ENCODE data around the gene BIRC7.
"Not testable (repeated sequence)": the region's sequence is repeated elsewhere in the genome, so short reads cannot be mapped to it uniquely, and the experiment has no call there.

The BIRC7 gene

GRCh38 chr20:63217706-63218105 lies 18.0 kb upstream of the BIRC7 start:
- ATAC-seq (no peak), DNase-seq (no peak)
- no peaks in the 10 kb centered on the region for H3K27me3 Mint-ChIP-seq
- H3K9me3 Mint-ChIP-seq = no peaks in the 10 kb centered on the region
- H3K4me3 Mint-ChIP-seq = no peak overlapping the region
- H3K4me1 Mint-ChIP-seq = peaks cover 40% of the 10 kb centered on the region
- H3K27ac Mint-ChIP-seq = no peak overlapping the region

- H3K4me3 Mint-ChIP-seq = no peak overlapping the region
- ATAC-seq (no peak), DNase-seq (no peak)
- peak overlapping the region in 1 of 2 donors; percentile 57 for H3K27ac Mint-ChIP-seq
- H3K27me3 Mint-ChIP-seq = no peaks in the 10 kb centered on the region
- H3K4me1 Mint-ChIP-seq = peaks cover 28% of the 10 kb centered on the region
- no peaks in the 10 kb centered on the region for H3K9me3 Mint-ChIP-seq
These were observed 16.8 kb upstream of the BIRC7 start for GRCh38 chr20:63218701-63219446.

DNA sequence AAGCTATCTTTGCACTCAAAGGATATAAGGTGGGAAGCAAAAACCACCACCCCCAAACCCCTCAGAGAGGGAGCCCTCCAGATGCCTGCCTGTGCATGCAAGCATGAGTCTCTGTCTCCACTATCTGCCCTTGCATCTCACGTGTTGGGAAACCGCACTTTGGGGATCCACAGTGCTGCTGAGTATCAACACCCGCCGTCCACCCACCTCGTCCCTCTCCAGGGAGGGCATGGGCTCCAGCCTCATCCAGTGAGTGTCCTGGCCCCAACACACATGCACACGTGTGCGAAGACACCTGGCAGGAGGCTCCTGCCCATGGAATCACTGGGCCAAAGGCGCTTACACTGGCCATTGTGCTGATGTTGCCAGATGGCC lies 16.3 kb upstream of the BIRC7 start:
- Mint-ChIP-seq H3K27ac (no peak overlapping the region), H3K27me3 (no peaks in the 10 kb centered on the region), H3K4me3 (no peak overlapping the region), H3K4me1 (peaks cover 23% of the 10 kb centered on the region), H3K9me3 (no peaks in the 10 kb centered on the region)
- no peak for ATAC-seq
- DNase-seq = no peak

DNA sequence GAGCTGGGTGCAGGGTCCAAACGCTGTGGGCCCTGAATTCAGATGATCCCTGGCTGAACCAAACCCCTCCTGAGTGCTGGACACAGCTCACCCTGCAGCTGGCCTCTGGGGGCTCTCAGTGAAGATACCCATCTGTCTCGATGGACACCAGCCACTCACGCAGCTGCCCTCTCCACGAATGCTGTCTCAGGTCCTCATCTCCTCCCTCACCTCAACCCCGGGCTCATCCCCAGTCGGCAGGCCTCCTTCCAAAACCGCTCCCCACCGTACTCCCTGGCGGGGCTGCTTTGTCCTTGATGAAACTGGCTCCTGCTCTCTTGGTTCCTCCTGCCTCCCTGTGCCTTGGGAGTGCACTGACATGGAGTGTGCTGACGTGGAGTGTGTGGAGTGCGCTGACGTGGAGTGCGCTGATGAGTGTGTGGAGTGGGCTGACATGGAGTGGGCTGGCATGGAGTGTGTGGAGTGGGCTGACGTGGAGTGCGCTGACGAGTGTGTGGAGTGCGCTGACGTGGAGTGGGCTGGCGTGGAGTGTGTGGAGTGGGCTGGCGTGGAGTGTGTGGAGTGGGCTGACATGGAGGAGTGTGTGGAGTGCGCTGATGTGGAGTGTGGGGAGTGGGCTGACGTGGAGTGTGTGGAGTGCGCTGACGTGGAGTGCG lies 15.7 kb upstream of the BIRC7 start:
- Mint-ChIP-seq H3K4me3 (no peak overlapping the region), H3K27ac (no peak overlapping the region), H3K4me1 (peaks cover 17% of the 10 kb centered on the region), H3K9me3 (no peaks in the 10 kb centered on the region), H3K27me3 (no peaks in the 10 kb centered on the region)
- ATAC-seq (no peak), DNase-seq (no peak)

DNA sequence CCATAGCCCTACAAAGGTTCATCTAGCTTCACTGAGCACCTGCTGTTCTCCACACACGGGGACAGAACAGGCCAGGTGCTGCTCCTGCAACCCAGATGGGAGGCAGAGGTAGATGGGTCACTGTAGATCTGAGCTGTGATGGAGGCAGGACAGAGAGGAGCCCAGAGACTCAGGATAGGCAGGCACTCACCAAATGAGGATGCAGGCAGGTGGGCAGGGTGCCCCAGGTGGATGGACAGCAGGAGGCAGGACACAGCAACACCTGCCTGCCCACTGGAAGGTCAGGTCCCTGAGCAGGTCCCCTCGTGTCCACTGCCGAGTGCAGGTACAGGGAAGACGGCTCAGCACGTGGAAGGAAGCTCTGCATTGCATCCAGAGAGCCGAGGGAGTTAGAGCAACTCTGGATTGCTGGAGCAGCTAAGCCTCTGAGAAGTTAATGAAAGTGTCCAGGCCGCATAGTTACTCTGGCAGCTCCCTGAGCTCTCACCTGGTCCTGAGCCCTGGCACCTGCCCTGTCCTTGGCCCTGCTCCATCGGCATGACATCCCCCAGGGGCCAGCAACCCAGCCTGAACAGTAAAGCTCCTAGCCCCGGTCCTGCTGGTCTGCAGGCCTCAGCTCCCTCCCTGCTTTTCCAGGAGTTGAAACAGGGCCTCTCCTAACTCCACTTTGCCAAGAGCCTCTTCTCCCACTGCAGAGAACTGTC lies 14.9 kb upstream of the BIRC7 start:
- H3K9me3 Mint-ChIP-seq = no peaks in the 10 kb centered on the region
- no peak overlapping the region for H3K27ac Mint-ChIP-seq
- no peak for ATAC-seq
- DNase-seq = no peak
- no peak overlapping the region for H3K4me3 Mint-ChIP-seq
- H3K4me1 Mint-ChIP-seq = peaks cover 12% of the 10 kb centered on the region
- no peaks in the 10 kb centered on the region for H3K27me3 Mint-ChIP-seq

DNA sequence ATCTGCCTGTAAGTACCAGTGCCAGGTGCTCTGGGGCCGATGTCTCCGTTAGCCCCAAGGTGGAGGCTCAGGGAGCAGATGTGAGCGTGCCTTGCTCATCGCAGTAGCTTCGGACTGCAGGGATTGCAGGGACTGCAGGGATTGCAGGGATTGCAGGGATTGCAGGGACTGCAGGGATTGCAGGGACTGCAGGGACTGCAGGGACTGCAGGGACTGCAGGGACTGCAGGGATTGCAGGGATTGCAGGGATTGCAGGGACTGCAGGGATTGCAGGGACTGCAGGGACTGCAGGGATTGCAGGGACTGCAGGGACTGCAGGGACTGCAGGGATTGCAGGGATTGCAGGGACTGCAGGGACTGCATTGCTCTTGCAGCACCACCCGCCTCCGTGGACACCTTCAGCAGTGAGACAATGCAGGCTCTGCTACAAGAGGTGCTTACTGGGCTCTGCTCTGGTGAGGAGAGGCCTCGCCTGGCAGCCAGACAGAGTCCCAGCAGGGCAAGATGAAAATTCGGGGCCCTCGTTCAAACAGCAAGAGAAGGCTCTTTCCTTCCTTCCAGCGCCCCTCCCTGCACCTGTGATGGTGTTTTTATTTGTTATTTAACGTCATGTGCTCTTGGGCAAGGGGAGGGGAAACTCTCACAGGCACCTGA lies 14.2 kb upstream of the BIRC7 start:
- peaks cover 11% of the 10 kb centered on the region for H3K4me1 Mint-ChIP-seq
- H3K9me3 Mint-ChIP-seq, H3K27me3 Mint-ChIP-seq, DNase-seq, H3K27ac Mint-ChIP-seq, H3K4me3 Mint-ChIP-seq, ATAC-seq: not testable (repeated sequence)

DNA sequence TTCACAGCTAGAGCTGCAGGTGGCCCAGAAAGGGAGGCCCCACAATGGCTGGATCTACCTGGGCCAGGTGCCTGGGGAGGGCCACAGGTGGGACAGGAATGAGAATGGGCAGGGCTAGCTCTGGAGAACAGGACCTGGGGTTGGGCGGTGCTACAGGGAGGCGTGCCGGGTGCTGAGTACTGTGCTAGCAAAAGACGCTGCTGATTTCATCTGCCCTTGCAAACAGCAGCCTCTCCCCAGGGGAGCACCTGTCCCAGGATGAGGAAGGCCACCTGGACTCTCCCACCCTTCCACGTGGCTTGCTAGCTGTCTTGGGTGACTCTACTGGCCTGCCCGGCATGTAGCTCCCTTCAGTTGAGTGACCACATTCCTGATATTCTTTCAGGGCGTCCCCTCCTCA lies 13.2 kb upstream of the BIRC7 start:
- no peak overlapping the region for H3K4me3 Mint-ChIP-seq
- peak overlapping the region in 1 of 2 donors; percentile 59 for H3K27ac Mint-ChIP-seq
- H3K4me1 Mint-ChIP-seq = peaks cover under 1% of the 10 kb centered on the region
- DNase-seq (no peak), ATAC-seq (no peak)
- H3K9me3 Mint-ChIP-seq = no peaks in the 10 kb centered on the region
- H3K27me3 Mint-ChIP-seq = no peaks in the 10 kb centered on the region

GRCh38 chr20:63223121-63223825 lies 12.4 kb upstream of the BIRC7 start:
- Mint-ChIP-seq H3K4me3 (no peak overlapping the region), H3K27ac (no peak overlapping the region), H3K9me3 (no peaks in the 10 kb centered on the region), H3K27me3 (peaks cover under 1% of the 10 kb centered on the region), H3K4me1 (no peaks in the 10 kb centered on the region)
- DNase-seq = peak; percentile 44 to 51
- peak; percentile 65 for ATAC-seq

GRCh38 chr20:63223826-63224207 lies 11.9 kb upstream of the BIRC7 start:
- no peak for DNase-seq
- Mint-ChIP-seq H3K9me3 (no peaks in the 10 kb centered on the region), H3K4me3 (no peak overlapping the region), H3K27me3 (peaks cover 6% of the 10 kb centered on the region), H3K4me1 (no peaks in the 10 kb centered on the region), H3K27ac (no peak overlapping the region)
- ATAC-seq = no peak

GRCh38 chr20:63224412-63225081 lies 11.2 kb upstream of the BIRC7 start:
- DNase-seq = no peak
- no peaks in the 10 kb centered on the region for H3K4me1 Mint-ChIP-seq
- H3K27ac Mint-ChIP-seq = no peak overlapping the region
- ATAC-seq = no peak
- H3K27me3 Mint-ChIP-seq = peaks cover 13% of the 10 kb centered on the region
- H3K4me3 Mint-ChIP-seq = no peak overlapping the region
- no peaks in the 10 kb centered on the region for H3K9me3 Mint-ChIP-seq

- no peak for DNase-seq
- no peak overlapping the region for H3K27ac Mint-ChIP-seq
- ATAC-seq = no peak
- H3K4me1 Mint-ChIP-seq = no peaks in the 10 kb centered on the region
- H3K4me3 Mint-ChIP-seq = no peak overlapping the region
- no peaks in the 10 kb centered on the region for H3K9me3 Mint-ChIP-seq
- H3K27me3 Mint-ChIP-seq = peaks cover 19% of the 10 kb centered on the region
These were observed 10.6 kb upstream of the BIRC7 start for GRCh38 chr20:63225082-63225454.

- Mint-ChIP-seq H3K27me3 (peaks cover 31% of the 10 kb centered on the region), H3K9me3 (no peaks in the 10 kb centered on the region), H3K4me1 (peaks cover 10% of the 10 kb centered on the region), H3K27ac (peak overlapping the region in 1 of 2 donors; percentile 42), H3K4me3 (no peak overlapping the region)
- ATAC-seq (no peak), DNase-seq (no peak)
These were observed 9.4 kb upstream of the BIRC7 start for GRCh38 chr20:63226042-63226943.

GRCh38 chr20:63227260-63227659 lies 8.4 kb upstream of the BIRC7 start:
- H3K27me3 Mint-ChIP-seq = peaks cover 37% of the 10 kb centered on the region
- peaks cover 10% of the 10 kb centered on the region for H3K4me1 Mint-ChIP-seq
- no peaks in the 10 kb centered on the region for H3K9me3 Mint-ChIP-seq
- ATAC-seq (no peak), DNase-seq (no peak)
- no peak overlapping the region for H3K4me3 Mint-ChIP-seq
- H3K27ac Mint-ChIP-seq = no peak overlapping the region

DNA sequence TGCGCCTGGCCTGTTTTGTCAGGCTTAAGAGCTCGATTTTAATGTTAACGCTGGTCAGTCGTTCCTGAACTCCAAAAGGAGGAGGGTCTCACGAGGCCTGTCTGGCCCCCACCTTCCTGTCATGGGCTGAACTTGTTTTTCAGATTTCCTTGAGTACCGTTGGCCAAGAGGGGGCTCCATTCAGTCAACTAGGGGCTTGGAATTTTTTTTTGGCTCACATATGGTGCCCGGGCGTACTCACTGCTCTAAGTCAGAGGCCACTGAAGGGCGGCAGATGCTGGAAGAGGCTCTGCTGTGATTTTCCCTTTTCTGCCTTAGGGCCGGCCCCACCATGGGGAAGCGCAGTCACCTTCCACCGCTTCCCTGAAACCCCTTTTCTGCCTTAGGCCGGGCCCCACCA lies 6.9 kb upstream of the BIRC7 start:
- peaks cover 52% of the 10 kb centered on the region for H3K27me3 Mint-ChIP-seq

More for the DNA sequence above, 6.9 kb upstream of the BIRC7 start:
- peaks cover 10% of the 10 kb centered on the region for H3K4me1 Mint-ChIP-seq
- ATAC-seq (no peak), DNase-seq (no peak)
- no peaks in the 10 kb centered on the region for H3K9me3 Mint-ChIP-seq
- no peak overlapping the region for H3K27ac Mint-ChIP-seq
- H3K4me3 Mint-ChIP-seq = no peak overlapping the region
